Stimulated activated CD4-positive, alpha-beta T cell treated with anti-CD3 and anti-CD28 coated beads, Interleukin-15, amount 100 ng/mL, for 24 hours (primary cell): ENCODE results near the gene ADSS1.

Experiments used
- DNase-seq: peaks from one replicate; pipeline ENCODE4 v3.0.0-alpha.2; 2020

The ADSS1 gene

DNA sequence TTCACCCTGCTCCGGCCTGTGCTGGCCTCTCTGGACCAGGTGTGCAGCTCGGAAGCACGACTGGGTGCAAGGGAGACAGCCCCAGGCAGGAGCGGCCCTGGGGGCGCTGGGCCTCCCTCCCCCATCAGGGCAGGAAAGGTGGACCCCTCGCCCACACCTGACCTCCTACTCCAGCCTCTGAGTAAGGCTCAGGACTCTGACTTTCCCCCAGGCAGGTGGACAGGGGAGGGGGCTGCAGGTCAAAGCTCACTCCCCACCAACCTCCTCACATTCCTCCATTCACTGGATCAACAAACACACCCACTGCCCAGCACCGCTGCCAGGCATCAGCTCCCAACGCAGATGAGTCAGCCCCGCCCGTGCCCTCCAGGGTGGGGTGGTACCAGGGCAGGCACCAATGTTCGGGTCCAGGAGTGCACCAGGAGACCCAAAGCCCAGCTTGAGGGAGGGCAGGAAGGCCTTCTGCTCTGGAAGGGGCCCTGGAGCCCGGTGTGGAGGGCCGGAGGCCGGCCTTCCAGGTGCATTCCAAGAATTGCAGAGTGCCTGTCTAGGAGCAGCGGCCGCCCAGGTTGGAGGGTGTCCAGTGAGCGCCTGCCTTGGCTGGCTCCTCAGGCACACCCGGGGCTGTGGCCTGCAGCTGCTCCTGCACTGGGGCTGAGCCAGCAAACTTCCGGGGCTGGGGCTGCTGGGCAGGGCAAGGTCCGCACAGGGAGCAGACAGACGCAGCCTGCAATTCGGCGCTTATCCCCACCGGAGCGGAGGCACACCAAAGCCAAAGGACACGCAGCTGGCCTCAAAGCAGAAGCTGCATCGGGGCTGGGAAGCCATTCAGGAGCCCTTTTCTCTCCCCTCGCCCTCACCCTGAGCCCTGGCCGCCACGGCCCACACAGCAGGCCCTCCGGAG is 36.2 kb upstream of the ADSS1 start:
- no peak for DNase-seq

DNA sequence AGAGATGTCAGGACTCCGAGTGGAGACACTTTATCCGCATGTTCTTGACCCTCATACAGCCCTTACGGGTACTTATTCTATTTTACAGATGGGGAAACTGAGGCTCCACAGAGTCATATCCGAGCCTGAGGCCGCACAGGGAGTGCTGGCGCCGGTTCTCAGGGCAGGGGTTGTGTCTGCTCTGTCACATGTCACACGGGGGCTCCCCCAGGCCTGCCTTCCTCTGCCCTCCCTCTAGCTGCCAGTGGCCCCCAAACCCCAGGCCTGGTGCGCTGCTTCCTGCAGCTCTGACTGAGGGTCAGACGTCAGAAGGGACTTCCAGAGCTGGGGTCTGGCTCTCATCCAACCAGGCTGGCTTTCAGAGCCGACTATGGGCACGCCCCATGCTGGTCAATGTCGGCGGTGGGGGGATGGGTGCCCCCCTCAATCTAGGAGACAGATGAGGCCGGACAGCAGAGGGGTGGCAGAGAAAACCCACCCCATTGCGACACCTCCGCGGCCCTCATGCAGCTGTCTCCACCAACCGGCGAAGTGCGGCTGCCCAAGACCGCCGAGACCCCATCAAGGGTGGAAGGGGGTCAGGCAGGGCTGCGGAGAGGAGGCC is 35.4 kb upstream of the ADSS1 start:
- no peak for DNase-seq

DNA sequence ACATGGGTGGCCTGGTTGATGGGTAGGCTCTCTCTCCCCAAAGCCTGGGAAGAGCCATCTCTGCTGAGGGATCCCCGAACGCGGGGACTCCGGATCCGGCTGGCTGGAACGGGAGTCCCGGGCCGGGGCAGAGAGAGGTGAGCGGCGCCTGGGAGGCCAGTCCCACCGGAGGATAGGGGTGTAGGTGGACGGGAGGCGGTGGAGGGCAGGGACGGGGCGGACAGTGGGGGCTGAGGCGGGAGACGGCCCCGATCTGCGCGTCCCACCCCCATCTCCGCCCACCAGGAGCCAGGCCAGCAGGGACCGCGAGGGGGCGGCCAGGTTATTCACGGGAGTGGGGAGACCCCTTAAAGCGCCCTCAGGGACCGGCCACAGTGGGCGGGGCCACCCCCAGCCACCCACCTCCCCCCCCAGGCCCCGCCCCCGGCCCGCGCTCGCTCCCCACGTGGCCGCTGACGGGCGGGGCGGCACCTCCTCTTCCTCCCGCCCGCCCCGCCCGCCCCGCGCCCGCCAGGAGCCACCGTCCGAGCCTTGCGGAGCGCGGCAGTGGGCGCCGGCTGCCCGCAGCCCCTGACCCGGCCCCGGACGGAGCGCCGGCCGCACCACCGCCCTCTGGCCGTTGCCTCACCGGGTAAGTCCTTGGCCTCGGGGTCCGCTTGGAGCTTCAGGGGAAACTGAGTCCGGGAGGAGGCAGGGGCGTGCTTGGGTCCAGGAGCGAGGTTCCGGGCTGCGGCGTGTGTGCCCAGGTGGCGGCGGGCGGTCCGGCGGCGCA is 34.7 kb upstream of the ADSS1 start, which contains the start of gene INF2:
INF2 (plus strand) TSS at position 510 of the 772 bp plus-strand sequence. CDS start 11,748 bp downstream, outside the sequence.
- DNase-seq = peak; percentile 69

DNA sequence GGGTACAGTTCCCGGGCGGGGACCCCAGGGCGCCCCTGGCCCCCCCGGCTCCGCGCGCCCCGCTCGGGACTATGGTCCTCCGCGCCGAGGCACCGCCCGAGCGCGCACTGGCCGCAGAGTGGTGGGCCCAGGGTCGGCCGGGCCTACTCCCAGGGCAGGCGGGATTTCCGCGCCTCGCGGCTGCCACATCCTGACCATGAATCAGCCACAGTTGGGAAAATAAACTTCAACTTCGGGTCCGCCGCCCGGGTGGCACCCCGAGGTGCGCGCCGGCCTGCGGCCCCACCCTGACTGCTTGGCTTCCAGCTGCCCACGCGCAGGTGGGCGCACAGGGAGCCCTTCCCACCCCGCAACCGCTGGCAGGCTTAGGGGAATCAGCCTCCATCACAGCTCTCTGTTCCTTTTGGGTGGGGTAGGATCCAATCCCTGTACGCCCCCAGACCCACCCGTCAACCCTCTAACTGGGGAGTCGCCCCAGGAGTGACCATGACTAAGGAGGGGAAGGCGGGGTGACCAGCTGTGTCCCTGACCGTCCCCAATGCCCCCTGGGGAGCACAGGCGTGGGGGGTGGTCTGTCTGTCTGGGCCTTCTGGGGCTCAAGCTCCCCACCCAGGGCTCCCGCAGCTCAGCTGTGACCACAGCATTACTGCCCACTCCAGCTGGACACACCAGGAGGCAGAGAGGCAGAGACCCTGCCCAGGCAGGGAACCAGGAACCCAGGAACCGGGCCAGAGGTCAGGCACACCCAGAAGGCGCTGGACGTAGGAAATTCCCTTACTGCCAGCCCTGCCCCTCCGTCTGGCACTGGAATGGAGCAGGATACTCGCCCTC is 33.9 kb upstream of the ADSS1 start:
- DNase-seq = peak; percentile 43

DNA sequence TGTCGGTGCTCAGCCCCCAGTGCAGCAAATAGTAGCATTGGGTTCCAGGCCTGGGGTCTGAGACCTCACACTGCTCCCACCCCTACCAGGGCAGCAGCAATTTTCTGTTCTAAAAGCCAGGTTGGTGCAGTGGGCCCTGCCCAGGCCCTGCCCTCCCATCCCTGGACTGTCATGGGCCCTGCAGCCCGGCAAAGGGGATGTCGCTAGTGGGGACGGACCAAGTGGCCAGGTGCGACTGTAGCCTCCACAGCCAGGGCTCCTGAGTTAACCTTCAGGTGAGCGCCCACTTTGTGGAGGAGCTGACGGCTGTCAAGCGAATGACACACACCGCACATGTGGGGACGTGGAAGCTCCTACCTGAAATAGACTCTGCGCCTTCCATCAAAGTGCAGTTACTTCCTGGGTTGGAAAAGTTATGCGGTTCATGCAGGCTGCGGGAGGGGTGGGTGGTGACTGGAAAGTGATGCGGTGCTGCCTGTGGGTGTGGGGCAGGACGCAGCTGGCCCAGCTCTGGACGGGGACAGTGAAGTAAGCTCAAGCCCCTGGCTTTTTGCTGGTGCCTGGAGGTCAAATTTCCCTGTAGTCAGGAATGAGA is 33.1 kb upstream of the ADSS1 start:
- peak; percentile 33 for DNase-seq

DNA sequence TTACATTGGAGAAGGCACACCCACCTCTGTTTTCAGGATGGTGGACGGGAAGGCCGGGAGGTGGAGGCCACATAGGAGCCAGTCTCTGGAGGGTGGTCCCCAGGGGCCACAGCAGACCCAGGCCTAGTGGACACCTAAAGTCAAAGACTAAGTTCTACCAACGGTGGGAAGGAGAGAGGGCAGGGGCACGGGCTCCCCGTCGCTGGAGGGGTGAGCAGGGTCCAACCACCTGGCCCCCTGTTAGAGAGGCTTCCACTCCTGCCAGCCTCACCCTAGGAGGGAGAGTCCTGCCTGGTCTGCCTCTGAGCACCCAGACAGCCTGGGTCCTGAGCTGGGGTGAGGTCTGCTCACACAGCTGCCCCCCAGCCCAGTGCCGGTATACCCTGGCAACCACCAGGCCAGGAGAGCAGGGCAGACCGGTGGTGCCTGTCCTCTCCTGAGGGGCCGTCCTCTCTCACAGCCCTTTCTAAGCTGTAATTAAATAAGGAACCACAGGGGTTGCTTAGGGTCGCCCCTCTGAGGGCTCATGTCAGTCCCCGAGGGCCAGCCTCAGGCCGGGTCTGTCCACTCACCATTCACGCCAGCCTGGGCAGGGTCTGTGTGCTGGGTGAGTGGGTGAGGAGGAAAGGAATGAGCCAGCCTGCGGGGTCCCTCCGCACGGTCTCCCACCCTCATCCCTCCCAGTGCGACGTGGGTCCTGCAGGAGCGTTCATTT is 32.3 kb upstream of the ADSS1 start:
- no peak for DNase-seq

DNA sequence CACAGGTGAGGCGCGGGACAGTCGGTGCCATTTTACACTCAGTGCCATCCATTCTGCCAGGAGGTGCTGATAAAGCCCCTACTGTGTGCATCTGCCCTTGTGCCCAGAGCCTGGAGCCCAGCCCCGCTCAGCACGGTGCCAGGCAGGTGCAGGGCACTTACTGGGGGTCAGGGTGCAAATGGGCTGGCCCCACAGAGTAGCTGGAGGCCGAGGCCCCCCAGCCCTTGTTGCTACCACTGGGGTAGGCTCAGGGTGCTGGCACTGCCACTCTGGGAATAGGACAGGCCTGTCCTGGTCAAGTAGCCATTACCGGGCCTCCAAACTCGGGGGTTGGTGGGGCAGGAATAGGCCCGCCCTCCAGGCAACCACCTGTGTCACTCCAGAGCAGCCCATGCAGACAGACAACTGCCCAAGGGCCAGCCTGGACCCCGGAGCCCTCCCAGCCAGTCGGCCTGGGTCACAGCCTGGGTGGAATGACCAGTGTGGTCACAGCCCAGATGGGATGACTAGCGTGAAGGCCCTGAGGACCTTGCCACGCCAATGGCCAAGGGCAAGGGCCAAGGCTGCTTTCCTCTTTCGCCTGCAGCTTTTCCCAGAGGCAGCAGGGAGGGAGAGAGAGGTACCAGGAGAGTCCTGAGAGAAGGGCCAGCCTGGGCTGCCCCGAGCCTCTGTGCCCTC is 31.6 kb upstream of the ADSS1 start:
- no peak for DNase-seq

DNA sequence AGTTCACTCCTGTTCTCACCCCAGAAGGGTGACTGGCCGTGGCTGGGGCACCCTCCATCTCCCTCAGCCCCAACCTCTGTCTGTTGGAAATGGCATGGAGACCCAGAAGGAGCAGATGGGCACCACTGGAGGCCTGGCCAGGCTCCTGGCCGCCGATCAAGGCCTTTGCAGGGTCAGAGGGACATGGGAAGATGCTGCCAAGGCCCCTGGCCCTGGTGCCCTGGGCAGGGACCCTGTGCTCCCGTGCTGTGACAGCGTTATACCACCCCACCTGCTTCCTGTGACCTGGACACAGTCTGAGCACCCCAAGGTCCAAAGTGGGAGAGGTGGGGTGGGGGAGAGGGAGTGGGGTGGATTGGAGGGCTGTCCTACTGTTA is 31.1 kb upstream of the ADSS1 start:
- no peak for DNase-seq

DNA sequence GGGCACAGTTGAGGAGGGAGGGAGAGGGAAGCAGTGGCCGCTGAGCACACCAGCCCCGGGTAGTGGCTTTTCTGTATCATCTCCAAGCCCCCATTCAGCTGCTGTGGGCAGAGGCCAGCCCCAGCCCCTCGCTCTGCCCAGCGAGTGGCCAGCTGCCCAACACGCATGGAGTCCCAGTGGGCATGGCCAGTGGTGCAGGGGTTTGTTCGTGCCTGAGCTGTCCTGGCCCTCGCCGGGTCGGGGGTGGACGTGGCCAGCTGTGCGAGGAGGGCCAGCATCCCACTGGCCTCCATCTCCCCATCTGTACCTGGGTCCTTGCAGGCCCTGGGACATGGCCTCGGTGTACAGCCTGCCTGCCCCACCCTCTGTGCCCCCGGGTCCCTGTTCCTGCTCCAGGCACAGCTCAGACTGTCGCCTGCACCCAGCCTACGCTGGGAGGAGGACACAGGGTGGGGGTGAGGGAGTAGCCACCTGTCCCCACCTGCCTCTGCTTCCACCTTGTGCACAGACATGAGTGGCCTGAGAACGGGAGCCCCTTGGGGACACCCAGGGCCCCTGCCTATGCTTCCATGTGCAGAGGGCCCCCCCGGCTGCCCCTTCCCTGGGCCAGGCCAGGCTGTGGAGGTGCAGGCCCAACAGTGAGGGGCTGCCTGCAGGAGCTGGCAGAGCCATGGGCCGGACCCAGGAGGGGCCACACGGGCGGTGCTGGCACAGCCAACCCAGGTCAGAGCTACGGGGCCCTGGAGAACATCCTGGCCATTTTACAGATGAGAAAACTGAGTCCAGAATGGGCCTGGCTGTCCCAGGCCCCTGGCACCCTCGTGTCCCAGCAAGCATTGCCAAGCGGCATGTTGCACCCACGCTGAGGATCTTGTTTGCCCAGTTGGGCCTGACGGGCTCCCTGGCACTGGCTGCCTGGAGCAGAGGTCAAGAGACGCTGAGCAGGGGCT is 30.3 kb upstream of the ADSS1 start:
- no peak for DNase-seq

DNA sequence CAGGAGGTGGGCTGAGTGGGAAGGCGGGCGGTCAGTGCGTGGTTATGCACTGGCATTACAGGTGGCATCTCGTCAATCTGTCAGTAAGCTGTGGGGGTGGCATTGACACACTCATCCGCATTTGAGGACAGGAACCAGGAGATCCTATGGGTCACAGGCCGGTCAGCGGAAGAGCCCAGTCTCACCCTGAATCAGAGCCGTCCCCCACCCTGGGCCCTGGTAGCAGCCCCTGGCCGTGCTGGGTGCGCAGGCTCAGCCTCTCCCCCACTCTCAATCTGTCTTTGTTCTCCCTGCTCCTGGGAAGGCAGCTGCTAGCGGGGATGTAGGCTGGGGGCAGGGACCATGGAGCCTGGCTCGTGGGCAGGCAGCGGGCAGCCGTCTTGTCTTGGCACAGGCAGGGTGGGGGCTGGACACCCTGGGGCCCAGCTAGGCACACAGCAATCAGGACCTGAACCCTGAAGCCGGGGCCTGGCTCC is 29.5 kb upstream of the ADSS1 start:
- no peak for DNase-seq

DNA sequence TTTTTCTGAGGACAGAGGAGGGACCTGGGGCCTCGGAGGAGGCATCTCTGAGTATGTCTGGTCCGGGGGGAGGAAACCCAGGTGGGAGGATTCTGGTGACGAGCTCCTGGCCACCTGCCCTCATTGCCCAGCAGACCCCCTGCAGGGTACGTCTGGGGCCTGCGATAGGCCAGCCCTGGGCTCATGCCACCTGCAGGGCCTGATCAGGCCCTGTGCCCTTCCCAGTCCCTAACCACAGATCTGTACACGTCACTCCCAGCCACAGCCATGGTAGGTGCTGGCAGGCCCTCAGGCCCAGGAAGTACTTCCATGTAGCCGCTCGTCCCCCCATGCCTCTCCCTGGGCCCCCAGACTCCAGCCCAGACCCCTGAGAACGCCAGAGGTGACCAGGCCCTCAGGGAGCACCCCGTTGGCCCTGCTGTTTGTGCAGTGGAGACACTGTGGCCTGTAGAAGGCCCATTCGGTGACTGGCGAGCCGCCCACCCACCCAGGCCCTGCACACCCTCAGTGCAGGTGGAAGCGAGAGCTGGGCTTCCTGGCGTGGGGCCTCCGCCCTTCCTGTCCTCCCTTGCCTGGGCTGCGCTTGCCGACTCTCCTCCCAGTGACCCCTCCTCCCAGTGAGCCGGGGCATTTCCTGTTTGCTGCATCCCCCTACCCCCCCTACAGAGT is 28.9 kb upstream of the ADSS1 start:
- DNase-seq = peak; percentile 51

DNA sequence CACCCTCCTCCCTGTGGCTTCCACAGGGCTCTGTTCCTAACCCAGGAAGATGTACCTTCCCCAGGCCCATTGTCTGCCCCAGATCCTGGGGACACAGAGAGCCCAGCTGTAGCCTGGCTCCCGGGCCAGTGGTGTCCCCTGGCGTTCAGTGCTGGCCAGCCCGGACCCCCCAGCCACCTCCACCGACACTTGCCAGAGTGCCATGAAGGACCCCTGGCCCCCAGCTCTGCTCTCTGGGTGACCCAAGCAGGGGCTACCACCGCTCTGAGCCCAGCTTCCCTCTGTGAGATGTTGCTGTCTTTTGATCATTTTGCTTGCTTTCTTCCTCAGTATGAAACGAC is 28.4 kb upstream of the ADSS1 start:
- no peak for DNase-seq

DNA sequence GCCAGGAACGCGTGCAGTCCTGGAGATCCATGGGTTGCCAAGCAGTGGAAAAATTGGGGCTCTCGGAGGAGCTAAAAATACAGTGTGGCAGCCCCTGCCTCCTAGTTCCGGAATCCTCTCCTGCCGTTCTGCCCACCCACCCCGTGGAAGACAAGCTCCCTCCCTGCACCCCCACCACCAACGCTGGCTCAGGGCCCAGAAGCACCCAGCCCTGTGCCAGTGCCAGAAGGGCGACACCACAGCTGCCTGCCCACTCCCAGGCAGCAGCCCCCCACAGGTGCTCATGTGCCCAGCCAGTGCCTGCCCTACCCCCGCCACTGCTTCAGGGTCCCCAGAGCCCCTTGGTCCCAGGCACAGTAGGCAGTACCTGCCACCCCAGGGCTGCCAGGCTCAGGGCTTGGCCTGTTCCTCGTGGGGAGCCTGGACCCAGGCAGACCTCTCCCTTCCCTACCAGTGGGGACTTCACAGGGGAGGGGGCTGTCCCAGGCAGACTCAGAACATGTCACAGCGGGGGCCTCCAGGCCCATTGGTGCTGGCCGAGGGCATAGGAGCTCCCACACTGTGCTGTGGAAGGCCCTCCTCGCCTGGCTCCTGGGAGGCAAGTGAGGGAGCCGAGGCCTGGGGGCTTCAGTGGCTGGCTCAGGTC is 27.2 kb upstream of the ADSS1 start:
- DNase-seq = no peak

DNA sequence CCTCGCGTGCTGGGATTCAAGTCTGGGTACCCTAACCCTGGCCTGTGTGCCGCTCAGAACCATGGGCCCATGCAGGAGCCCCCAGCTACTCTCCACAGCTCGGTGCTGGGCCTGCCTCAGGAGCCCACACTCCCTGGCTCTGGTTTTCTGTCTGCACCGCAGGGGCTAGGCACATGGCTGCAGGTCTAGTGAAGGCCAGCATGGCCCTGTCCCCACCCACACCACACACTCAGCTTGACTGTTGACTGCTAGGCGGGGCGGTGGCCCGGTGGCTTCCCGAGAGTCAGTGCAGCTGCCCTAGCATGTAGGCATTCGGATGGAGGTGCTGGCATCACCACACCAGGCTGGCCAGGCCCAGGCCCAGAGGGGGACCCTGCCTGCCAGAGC is 26.7 kb upstream of the ADSS1 start:
- DNase-seq = no peak

DNA sequence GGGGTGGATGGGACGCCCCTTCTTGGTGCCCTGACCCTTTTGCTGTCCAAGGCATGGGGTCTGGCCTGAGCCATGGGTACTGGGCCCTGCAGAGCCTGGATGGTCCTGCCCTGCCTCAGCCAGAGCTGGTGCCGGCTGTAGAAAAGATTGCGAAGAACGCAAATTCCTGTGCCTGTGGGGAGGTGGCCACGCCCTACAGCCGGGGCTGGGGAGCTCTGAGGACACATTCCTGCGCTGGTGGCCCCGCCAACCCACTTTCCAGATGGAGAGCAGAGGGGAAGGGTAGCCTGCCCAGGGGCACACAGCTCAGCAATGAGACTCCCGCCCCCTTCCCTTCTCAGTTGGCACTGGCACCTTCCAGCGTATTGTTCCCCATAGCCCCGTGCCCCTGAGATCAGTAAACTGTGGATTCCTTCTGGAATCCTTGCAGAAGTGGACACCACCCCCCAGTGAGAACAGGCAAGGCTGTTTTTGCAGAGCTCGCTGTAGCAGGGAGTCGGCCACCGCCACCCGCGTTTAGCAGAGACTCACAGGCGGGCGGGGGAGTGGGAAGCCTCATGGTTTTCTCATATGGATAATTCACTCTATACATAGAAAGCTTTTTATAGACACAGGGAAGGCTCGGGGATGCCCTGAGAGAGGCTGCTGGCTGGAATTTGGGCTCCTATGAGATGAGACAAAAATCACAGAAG is 26.0 kb upstream of the ADSS1 start:
- no peak for DNase-seq

DNA sequence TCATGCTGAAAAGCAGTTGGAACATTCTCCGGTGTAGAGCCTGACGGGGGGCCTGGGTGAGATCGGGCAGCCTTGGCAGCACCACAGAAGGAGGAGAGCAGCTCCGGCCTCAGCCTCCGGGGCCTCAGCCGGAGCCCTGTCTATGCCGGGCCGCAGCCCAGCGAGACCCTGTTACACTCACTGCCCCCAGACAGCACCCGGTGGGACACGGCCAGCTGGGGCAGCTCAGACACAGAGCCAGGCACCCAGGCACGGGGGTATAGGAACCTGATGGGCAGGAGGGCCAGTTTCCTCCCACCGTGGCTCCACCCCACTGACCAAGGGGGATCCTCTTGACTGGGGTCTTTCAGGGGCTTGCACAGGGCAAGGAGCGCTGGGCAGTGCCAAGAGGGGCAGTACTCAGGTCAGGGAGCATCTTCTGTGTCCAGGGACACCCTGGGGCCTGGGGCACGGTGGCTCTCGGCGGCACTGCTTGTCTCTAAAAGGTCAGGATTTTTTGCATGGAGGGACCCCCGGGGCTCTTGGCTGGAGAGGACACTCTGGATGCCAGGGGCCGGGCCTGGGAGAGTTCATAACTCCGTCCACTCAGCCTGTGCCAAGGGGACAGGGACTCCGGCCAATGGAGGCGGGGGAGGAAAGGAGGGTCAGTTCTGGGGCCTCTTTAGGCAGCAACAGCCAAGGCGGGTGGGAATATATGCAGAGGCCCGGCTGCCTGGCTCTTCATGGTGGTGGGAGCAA is 25.2 kb upstream of the ADSS1 start:
- no peak for DNase-seq

DNA sequence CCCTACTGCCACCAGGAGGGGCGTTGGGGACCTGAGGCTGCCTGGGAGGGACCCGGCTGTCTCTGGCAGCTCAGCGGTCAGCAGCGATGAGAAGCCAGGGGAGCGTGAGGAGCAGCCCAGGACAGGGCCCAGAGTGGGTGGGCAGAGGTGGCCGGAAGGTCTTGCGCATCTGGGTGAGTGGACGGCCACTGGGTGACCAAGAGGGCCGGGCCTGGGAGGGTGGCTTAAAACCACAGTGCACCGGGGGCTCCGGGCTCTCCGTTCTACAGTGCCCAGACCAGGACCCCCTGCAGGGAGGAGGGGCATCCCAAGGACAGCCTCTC is 24.6 kb upstream of the ADSS1 start:
- no peak for DNase-seq
